NCI-H1436 (cell line): Measurements from ENCODE around the gene PDK1.

Source experiments
- DNase-seq: peaks from one replicate; lab custom pipeline; 2025; lab: John Stamatoyannopoulos, UW

PDK1 gene

DNA sequence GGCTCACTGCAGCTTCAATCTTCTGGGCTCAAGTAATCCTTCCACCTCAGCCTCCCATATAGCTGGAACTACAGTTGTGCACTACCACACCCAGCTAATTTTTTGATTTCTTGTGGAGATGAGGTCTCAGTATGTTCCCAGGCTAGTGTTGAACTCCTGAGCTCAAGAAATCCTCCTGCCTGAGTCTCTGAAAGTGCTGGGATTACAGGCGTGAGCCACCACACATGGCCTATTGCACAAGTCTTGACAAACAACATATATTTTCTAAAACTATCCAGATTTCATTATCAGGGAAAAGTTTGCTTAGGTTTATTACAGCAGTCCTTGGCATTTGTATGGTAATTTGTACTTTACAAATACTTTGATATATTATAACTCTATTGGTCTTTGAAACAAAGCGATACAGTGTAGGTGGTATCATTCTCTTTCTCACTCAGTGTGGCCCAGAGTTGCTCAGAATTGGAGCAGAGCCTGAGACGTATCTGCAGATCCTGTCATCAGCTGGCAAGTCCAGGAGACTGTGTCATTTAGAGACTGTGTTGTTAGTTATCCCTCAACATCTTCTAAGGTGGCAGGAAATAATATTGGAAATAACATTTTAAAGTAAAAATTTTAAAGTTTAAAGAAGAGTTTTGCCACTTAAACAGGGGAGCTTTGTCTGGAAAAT lies 41.4 kb downstream of the PDK1 start:
- DNase-seq, result no peak

DNA sequence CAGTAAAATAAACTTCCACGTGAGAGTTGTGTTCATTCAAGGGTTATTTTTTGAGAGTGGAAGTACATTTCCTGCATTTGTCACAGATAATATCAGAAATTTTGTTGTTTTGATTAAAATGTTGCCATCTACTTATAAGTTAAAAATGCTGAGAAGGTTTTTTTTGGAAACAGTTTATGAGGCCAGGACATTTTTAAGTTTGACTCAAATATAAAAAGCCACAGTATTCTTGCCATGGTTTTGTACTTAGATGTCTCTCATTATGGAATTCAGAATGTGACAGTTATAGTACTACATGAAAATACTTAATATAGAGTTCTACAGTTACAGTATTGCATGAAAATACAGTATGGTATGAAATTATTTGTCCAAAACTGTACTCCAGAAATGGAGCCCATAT lies 44.1 kb downstream of the PDK1 start:
- DNase-seq, result no peak

DNA sequence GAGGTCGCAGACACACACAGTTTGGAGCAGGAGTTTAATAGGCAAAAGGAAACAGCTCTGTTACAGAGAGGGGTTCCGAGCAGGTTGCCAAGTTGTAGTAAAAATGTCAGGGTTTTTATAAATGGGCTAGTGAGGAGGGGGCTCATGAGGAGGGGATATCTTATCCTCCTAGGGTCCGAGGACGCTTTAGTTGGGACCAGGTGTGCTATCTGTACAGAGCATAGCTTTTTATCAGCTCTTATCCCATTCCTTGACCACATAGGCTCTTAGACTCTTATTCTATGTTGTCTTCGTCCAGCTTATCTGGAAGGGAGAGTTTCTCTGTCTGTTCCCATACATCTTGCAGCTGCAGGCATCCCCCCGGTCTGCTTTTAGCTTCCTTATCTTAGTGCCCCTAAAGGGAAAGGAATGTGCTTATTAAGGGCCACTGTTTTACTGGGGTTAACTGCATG lies 44.7 kb downstream of the PDK1 start:
- no peak for DNase-seq

DNA sequence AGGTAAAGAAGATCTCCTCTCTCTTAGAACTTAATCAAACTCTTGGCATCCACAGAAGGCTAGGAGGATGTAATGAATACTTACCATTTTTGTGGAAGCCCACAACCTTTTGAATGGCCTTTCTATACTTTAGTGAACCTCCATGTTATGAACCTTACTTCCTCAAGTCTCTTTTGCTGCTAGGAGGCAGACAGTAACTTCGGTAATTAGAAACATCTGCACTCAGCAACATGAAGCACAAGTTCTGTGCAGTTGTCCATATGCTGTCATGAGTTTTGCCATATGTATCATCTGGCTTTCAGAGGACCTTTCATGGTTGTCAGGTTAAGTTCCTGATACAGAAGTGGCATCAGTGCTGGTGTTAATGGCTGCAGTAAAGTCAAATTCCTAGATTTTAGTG lies 50.4 kb downstream of the PDK1 start:
- no peak for DNase-seq

DNA sequence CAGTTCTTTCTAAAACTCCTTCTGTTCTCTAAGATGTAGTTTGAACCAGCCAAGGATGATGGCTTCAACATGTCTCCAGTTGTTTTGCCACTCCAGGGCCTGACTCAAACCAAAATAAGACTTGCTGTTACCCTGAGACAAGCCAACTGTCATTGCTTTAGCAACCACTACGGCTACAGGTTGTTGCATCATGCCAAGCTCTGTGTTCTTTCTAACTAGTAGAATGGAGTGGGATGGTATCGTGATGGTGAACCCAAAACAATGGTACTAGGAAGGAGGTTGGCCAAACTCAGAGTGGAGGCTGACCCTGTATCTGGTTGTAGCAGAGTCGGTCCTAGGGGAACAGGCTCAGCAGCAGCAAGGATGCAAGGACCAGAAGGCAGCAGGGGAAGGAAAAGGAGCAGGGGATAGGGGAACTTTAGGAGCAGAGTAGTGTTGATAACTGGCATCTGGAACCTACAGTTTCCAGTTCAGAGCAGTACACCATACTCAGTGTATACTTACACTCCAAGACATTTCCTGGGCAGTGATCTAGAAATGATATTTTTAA lies 51.6 kb downstream of the PDK1 start:
- DNase-seq, result no peak

DNA sequence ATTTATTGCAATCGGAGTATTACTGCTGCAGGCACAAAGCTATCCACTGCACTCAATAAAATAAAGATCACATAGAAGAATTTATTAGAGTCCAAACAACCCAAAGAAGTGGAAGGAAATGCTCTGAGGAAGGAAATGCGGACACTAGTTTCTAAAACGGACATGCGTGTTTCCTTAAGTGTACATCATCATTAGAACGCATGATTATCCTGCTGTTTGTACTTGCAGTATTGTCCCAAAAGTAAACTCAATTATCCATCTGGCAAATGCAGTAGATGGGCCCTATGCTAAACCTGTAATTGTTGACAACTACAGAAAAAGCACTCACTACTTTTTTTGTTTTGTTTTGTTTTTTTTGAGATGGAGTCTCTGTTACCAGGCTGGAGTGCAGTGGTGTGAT lies 53.6 kb downstream of the PDK1 start:
- DNase-seq, result peak; percentile 28

DNA sequence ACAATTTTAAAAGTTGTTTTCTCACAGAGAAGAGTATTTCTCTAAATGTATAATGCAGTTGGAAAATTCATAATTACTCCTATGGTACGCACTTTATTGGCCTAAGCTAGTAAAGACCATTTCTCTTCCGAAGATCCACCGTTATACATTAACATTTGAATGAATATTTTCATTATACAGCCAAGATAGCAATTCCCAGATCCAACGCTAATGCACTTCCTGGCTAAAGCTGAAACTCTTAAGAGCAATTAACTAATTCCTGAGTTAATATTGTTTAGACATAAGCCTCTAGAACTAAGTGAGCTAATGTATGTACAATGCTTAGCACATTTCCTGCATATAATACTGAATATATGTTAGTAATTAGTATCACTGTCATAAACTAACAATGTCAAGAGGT lies 56.2 kb downstream of the PDK1 start:
- DNase-seq, result no peak

DNA sequence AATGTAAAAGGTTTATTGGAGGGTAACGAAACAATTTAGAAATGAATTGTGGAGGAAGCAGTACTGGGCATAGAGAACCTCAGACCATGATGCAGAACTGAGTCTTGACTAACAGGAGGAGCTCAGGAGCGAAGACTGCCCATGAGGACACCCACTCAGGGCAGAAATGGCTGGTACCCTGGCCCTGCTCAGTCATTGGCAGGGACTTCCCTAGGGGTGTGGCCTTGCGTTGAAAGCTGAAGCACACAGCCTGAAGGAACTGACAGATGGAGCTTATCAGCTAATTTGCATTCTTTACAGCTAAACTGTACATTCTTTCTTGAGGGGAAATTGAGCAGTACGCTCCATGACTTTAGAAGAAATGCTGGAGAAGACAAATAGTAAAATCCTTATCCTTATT lies 57.1 kb downstream of the PDK1 start:
- no peak for DNase-seq

DNA sequence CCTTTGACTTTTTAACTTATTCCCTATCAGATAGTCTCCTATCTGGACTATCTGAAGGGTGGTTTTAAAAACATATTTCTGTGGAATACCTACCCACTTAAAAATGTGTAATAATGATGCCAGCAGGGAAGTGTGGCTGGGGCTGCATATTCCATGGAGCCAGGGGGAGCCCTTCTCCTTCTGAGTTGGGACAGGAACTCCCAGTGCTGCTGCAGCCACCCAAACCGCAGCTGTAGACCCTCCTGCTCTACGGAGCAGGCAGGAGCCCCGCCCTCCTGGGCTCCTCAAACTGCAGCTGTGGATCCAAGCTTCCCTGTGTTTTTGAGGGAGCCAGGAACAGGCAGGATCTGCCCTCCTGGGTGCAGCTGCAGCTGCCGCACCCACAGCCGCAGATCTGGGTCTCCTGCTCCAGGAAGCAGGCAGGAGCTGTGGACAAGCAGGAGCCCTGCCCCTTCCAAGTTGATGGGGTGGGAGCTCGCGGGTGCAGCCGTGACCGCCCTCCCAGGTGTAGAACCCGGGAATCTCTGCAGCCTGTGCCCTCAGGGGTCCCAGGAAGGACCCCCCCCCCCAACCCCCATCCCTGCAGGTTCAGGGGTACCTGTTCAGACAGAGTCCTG lies 57.8 kb downstream of the PDK1 start:
- no peak for DNase-seq

DNA sequence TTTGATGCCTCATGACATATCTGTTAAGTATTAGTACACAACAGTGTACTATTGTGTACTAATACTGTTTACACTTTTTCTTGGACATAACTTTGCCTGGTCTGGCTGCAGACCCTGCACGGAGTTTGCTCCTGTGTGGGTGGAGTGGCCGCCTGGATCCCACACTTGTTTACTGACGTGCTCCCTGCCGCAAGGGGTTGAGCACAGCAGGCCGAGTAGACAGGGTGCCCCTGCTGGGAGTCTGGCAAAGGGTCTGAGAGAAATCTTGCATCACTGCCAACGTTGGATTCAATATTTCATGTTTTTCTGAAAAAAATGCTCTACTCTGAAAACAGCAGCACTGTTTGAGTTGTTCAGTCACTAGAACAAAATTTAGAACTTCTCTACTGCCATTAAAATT lies 59.0 kb downstream of the PDK1 start:
- DNase-seq, result no peak

DNA sequence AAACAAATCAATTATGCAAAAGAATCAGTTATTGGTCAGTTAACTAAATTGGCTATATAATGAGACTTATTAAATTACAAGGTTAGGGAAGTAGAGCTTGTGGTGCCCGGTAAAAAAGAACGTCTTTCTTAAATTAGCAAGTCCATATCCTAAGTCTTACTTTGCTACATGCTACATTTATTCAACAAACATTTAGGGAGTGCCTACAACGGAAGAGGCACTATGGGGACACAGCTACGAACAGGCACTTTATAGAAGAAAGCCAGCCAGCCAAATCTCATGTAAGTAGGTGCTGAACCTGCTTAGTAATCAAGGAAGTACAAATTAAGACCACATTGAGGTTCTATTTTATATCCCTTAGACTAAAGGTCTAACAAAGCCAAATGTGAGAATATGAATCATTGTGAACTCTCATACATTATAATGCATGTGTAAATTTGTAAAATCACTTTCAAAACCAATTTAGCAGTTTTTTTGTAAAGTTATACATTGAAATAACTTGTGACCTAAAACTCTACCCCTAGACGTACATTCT lies 59.9 kb downstream of the PDK1 start:
- DNase-seq, result no peak

DNA sequence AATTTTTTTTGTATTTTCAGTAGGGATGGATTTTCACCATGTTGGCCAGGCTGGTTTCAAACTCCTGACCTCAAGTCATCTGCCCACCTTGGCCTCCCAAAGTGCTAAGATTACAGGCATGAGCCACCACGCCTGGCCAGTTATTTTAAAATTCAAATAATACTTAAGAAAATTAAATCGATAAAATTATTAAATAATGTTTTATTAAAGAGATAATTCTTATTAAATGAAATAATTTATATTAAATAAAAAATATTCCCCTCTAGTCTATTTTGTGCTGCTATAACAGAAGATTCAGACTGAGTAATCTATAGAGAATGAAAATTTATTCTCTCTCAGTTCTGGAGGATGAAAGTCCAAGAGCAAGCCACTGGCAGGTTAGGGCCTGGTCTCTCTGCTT lies 61.2 kb downstream of the PDK1 start:
- DNase-seq, result no peak

DNA sequence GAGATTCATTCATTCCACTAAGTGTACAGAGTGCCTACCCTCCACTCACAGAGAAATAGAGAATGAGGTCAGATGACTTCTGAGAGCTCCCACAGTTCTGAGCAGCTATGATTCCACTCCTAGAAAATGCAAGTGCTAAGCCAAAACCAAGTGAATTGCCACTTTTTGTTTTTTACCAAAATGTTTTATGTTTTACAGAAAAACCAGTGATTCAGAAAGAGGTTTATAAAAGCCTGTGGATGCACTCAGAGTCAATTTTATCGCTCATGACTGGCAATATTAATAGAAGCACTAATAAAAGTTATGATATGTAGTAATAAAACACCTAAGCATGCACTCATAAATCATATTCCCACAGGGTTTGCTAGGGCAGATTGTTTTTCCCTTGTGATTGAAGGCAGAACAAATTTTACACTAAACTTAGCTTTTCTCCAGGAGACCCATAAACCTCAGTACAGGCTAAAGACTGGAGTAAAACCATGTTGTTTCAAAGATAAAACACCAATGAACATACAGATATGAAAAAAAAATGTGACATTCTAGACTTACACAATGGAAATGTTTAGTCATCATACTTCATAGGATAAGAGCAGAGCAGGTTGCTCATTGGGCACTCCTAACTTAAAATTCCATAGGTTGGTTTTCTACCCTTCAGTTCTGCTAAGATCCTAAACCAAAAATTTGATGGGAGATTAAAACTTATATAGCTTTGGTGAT lies 67.5 kb downstream of the PDK1 start:
- DNase-seq, result no peak

DNA sequence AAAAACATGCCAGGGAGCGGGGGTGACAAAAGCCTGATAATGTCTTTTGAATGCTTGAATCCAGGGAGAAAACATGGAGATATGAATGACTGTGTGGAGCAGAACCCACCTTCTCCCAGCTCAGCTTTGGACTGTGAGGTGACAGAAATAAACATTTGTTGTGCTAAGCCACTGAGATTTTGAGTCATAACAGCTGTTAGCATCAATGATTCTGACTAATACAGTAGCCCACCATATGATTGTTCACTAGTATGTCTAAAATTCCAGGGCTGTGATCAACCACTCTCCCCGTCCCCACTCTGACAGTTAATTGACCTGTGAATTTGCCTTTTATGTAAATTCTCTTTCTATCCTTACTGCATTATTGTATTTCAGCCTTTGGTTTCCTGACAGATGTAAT lies 69.1 kb downstream of the PDK1 start:
- DNase-seq, result no peak

DNA sequence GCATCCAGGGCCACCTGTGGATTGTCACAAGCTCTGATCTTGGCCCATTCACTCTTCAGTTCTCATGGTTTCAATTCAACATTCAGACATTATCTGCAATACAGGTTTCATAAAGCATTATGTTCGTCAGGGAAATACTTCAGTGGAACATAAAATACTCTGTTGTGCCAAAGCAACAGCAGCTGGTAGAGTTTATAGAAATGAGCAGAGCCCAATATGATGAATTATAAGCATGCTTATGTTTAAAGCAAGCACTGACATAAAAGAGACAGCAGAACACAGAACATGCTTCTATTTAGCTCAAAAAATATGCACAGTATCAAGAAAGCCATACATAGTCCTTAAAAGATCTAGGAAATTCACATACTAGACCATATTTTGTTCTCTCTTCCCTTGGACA lies 71.3 kb downstream of the PDK1 start:
- DNase-seq, result no peak

DNA sequence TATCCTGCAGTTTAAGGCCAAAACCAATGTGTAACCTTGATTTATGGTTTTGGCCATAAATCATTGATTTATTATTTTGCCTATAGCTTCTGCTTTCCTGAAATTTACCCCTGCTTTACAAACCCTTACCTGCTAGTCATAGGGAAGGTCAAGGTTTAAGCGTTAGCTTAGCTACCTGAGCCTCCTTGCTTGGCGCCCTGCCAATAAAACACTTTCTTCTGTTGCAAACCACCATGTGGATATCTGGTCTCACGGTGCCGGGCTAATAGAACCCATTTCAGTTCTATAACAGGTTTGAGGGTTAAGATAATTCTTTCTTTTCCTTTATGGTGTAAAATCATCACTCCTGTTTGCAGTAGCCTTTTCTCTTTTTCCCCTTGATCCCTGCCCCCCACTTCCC lies 72.2 kb downstream of the PDK1 start:
- DNase-seq, result no peak

DNA sequence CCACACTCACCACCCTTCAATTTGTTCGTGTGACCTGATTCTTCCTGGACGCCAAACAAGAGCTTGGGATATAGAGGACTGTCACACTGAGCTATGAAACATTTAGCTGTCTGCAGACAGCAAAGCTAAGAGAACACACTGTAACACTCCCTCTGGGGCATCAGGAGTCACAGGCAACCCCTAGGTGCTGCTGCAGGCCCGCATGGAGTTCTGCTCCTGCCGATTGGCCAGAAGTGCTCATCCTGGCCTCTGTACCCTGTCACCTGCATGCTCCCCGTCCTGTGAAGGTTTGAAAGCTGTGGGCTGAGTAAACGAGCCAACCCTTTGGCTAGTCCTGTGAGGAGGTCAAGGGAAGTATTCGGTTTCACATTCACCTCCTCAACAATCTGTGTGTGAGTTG lies 73.7 kb downstream of the PDK1 start:
- no peak for DNase-seq

DNA sequence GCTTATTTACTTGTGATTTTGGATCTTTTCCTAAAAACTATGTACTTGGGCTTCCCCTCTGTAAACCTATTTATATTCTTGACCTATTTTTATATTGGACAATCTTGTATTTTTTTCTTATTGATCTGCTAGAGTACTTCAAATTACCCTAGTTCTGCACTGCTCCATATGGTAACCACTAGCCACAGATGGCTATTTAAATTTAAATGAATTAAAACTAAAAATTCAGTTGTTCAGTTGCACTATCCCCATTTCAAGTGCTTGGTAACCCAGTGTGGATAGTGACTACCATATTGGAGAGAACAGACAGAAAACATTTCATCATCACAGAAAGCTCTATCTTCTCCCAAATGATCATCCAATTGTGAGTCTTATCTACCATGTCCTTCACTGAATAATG lies 74.3 kb downstream of the PDK1 start:
- DNase-seq, result no peak

DNA sequence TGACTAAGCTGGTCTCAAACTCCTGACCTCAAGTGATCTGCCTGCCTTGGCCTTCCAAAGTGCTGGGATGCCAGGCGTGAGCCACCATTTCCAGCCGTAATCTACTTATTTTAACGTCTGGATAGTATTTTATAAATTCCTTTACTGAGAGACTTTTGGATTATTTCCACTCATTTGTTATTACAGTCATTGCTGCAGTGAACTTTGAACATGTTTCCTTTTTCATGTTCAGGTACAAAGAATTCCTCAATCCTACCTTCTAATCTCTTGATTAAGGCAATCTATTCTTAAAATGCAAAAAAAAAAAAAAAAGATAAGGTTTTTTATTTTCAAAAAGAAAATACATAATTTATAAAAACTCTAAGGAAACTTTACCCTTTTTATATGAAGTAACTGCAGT lies 78.6 kb downstream of the PDK1 start:
- DNase-seq, result no peak

DNA sequence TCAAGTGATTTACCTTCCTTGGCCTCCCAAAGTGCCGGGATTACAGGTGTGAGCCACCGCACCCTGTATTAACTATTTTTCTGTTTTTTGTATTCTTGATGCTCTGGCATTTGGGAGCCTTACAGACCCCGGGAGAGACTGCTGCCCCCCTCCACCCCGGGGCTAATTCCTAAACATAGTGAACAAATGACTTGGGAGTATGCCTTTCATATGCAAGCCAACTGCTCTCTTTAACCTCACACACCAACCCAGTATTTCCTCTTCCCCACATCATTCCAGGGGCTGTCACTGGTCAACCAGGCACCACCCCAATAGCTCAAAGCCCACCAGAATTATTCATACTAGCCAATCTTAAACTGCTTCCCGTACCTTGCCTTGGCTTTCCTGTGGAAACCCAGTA lies 79.7 kb downstream of the PDK1 start:
- no peak for DNase-seq

DNA sequence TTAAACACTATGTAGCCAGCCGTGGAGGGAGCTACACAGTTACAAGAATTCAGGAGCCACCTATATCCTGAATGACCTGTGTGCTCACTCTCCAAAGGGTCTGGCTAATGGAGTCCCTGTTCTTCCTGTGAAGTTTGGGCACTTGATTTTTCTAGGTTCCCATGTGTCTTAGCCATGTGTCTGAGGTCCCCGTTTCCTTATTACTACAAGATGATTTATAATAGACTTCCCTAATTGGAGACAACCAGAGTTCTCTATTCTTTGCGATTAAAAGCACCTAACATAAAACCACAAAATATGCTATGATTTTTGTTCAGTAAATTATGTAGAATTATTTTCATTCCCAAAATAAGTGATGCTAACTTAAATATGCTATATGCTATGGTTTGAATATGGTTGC lies 83.4 kb downstream of the PDK1 start:
- DNase-seq, result no peak

DNA sequence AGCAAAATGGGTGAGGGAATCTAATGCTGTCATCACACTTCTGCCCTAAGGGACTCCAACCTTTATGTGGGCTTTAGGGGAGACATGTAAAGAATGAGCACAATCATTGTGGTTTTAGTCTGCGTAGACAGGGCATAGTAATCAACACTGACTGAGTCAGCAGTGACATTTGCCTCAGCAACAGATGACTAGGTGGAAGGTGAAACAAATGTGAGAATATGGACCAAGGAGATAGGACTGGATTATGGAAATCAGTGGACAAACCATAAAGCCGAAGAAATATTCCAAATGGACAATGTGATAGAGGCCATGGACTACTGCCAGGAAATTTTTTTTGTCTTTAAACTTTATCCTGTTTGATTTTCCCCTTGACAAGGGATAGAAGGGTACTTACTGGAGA lies 83.9 kb downstream of the PDK1 start:
- DNase-seq, result no peak

DNA sequence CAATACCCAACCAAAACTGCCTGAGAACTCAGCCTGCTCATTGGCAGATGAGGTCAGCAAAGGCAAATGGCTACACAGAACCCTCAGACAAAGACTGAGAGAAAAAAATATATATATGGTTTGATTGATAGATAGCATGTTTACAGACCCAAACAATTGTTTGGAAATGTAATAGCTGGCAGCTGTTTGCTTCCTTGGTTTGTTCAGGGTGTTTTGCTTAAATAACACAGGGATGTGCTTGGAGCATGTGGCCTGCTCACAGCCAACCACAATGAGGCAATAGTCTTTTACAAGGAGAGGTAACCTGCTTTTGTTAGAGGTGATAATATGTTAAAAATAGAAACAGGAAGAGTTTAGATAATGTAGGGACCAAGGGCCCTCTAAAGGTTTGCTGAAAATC lies 84.5 kb downstream of the PDK1 start:
- no peak for DNase-seq
